ENCODE results near the gene RBM46.
"Not testable (repeated sequence)": the region's sequence is repeated elsewhere in the genome, so short reads cannot be mapped to it uniquely, and the experiment has no call there.

The RBM46 gene

DNA sequence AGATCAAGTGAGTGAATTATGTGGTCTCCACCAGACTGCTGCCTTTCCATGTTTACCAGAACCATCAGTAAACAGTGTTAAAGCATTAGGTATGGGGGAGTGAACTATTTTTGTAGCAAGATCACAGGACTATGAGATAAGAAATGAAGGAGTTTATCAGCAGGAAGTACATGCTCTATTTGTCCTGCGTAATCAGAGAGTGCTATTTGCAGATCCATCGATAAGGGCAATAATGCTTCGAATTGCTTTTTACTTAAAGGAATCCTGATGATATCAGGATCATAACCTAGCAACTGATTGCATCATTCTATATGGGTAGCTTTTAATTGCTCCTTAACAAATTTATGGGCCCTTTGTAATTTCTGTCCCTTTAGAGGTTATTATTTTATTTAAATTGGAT is 57.1 kb downstream of the RBM46 start:
- no peak for DNase-seq

DNA sequence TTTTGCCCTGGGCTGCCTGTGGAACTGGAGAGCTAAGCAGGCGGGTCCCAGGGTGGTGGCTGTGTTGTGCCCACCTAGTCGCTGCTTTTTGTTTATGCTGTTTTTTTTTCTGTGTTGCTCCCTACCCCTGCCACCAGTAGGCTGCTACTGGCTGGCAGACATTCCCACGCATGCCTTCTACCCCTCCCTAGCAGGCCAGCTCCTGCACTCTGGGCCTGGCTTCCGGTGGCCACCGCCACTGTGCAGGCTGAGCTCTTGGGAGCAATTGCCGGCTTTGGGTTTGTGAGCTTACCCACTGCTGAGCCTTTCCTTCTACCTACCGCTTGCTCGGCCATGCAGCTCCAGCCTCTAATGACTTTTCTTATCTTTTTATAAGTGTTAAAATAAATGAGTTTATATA is 57.6 kb downstream of the RBM46 start:
- DNase-seq, result no peak

DNA sequence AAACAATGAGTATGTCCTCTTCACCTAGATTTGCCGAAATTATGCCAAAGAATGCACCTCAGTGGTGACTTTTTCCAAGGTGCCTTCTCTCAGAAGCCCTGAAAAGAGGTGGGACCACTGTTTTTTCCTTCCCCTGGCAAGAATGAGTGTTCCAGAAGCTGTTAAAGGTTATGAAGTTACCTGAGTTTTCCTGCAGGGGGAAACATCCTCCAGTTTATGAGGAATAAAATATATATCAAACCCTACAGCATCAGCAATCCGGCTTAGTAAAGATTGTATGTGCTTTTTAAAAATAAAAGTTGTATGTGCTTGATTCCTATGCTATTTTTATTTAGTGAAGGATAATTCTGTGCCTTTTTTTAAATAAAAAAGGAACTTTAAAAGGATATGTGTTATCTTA is 73.3 kb downstream of the RBM46 start:
- no peak for DNase-seq

DNA sequence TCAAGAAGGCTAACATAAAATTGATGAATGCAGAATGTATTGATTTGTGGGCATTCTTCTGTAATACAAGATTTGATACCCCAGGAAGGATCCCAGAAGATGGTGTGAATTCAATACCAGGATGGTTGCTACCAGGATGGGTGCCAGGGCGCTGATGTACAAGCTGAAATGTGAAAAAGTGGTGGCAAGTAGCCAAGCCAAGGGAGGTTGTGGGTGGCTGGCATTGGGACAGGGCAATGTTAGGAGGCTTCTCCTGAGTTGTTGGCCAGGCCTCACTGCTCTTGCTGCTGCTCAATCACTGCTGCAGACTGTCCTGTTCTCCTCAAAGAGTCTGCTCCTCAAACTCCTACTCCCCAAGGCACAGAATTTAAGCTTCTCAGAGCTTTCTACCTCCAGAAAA is 77.1 kb downstream of the RBM46 start:
- DNase-seq, result no peak

DNA sequence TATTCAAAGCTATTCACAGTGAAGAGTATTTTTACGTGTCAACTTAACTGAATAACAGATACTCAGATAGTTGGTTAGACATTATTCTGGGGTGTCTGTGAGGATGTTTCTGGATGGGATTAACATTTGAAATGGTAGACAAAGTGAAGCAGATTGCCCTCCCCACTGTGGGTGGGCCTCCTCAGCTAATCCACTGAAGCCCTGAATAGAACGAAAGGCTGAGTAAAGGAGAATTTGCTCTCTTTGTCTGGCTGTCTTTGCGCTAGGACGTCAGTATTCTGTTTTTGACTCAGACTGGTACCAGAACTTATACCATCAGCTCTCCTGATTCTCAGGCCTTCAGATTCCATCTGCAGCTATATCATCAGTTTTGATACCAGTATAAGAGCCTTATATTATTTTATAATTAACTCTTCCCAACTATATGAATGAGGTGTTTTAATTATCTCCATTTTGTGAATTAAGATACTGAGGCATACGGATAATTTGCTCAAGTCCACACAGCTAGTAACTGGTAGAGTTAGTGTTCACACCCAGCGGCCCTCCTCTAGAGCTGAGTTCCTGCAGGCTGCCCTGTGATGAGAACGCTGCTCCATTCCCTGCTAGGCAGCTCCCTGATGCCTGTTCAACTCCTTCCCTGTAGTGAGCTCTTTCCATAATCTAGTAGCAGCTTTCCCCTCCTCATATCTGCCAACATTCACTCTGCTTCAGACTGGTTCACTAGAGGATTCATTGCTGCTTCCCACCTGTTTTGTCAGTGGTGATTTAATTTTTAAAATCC is 87.5 kb downstream of the RBM46 start:
- DNase-seq, result no peak

DNA sequence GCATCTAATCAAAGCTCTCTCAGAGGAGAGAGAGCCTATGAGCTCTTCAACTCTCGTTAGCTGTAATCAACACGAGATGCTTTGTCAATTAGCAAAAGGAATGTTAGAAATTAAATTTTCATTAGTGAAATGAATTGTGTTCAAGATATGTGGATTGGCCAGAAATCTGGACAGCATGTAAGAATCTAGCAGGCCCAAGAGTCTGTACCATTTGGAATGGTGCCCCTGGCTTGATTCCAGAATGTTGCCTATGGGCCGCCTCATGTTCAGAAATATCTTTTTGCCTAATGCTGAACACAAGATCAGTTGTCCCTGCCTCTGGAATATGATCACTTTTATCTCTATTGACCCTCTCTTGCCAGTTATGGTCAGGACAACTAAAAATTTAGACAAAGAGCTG is 88.2 kb downstream of the RBM46 start:
- DNase-seq, result no peak

DNA sequence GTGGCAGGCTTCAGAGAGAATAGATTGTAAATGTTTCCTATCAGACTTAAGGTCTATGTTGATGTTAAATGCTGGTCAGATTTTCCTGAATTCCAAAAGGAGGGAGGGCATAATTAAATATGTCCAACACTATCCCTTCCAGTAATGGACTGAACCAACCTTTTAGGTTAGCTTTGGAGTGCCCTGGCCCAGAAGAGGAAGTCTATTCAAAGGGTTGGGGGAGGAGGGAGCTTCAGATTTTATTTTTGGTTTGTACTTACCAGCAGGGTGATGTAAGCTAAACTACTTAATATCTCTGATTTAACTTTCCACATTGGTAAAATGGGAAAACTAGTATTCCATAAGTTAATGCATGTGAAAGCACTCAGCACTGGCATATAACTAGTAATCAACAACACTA is 91.1 kb downstream of the RBM46 start:
- no peak for DNase-seq

DNA sequence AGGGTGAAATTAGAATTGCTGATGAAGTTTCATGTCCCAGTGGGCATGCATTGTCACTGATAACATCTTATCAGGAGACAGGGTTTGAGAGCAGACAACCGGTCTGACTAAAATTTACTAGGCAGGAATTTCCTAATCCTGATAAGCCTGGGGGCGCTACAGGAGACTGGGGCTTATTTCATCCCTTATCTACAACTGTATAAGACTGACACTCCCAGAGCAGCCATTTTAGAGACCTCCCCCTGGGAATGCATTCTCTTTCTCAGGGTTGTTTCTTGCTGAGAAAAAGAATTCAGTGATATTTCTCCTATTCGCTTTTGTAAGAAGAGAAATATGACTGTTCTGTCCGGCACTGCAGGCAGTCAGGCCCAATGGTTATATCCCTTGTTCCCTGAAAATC is 93.0 kb downstream of the RBM46 start:
- not testable (repeated sequence) for DNase-seq

DNA sequence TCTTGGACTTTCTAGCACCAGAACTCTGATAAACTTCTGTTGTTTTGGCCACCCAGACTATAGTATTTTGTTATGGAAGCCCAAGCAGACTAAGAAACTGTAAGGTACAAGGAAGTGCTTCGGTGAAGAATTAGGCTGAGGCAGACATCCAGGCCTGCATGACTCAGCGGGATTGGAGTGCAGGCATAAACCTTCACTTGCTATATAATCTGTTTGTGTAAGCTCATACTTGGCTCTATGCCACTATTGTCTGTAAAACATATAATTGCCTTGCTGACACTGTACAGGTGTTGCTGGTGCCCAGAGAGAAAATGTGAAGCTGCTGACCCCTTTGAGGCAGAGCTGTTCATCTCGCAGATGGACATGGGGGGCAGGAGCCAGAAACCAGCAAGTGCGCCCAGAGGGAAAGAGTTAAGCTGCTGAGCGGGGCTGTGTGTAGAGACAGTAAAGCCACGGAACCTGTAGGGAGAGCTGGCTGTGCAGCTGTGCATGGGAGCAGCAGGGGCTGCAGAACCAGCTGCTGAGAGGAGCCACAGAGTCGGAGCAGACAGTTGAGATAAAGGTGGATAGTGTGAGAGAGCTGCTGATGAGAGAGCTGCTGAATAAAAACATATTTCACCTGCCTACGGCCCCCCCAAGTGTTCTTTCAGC is 96.2 kb downstream of the RBM46 start:
- no peak for DNase-seq

Data from effector CD4-positive, alpha-beta T cell (primary cell).